Measurements from ENCODE around the gene PDAP1. TPM values are rescaled to one million over a fixed set of nuclear protein-coding genes. Genes with fewer than 3 reads are reported as not detected.

Gene PDAP1
- total and polyA plus RNA-seq, 9 of the 15 experiments (the other 6 are each of a cell fraction or from before 2014, with no cell fraction given) = 10.2 to 315 (median 129) TPM

GRCh38 chr7:99397297-99397983 is 11.0 kb downstream of the PDAP1 start (continued):
- no peak for TF ChIP-seq CREB3L1 (IDR thresholded peaks at IDR 0.05; ENCODE audit: borderline replicate concordance, low read depth)
- TF ChIP-seq NR0B1 (IDR thresholded peaks at IDR 0.05; ENCODE audit: partially characterized antibody) = no peak
- TF ChIP-seq SMAD3 (CRISPR knock-in tag; conservative IDR thresholded peaks at IDR 0.05) = no peak
- TF ChIP-seq NFE2 (IDR thresholded peaks at IDR 0.05; ENCODE audit: low read depth) = no peak
- TF ChIP-seq RBM22 (IDR thresholded peaks at IDR 0.05; ENCODE audit: low read depth, low read length, poor library complexity, severe bottlenecking) = peak; percentile 43
- no peak for TF ChIP-seq BRF1 (IDR thresholded peaks at IDR 0.05; ENCODE audit: borderline replicate concordance, extremely low read depth, insufficient read length)
- no peak for TF ChIP-seq ZNF639 (CRISPR knock-in tag; conservative IDR thresholded peaks at IDR 0.05 in 1 of 2, IDR thresholded peaks at IDR 0.05 in 1 of 2)
- TF ChIP-seq FOXP4 (CRISPR knock-in tag; IDR thresholded peaks at IDR 0.05; ENCODE audit: borderline replicate concordance) = no peak
- TF ChIP-seq PREB (CRISPR knock-in tag; IDR thresholded peaks at IDR 0.05) = no peak
- no peak for TF ChIP-seq TAF9B (IDR thresholded peaks at IDR 0.05; ENCODE audit: partially characterized antibody)
- TF ChIP-seq ZNF766 (CRISPR knock-in tag; conservative IDR thresholded peaks at IDR 0.05) = no peak
- no peak for TF ChIP-seq TBL1XR1 (IDR thresholded peaks at IDR 0.05; ENCODE audit: low read length in 2 of 2)
- no peak for TF ChIP-seq TCF15 (CRISPR knock-in tag; IDR thresholded peaks at IDR 0.05)
- TF ChIP-seq FOS (IDR thresholded peaks at IDR 0.05; ENCODE audit: extremely low read depth, insufficient read length) = no peak

Data from K562 (cell line).